GM18870 (cell line): Measurements from ENCODE around the gene TMEM200A.

Experiments
- ATAC-seq: cut with Tn5 transposase; IDR thresholded peaks from one replicate; pipeline ENCODE4 v1.9.1; 2021; ENCODE audit warnings: moderate library complexity; ENCODE audit not compliant: unreplicated experiment

Gene TMEM200A

GRCh38 chr6:130423044-130423443 lies 57.2 kb downstream of the TMEM200A start:
- ATAC-seq = no peak

GRCh38 chr6:130424710-130425109 lies 58.9 kb downstream of the TMEM200A start:
- no peak for ATAC-seq

GRCh38 chr6:130425537-130425936 lies 59.7 kb downstream of the TMEM200A start:
- ATAC-seq = no peak

- no peak for ATAC-seq
Measured at GRCh38 chr6:130426066-130426721, 60.4 kb downstream of the TMEM200A start.

GRCh38 chr6:130431346-130431852 lies 65.6 kb downstream of the TMEM200A start:
- ATAC-seq = no peak

GRCh38 chr6:130432838-130433237 lies 67.0 kb downstream of the TMEM200A start:
- no peak for ATAC-seq

GRCh38 chr6:130434174-130434873 lies 68.5 kb downstream of the TMEM200A start:
- ATAC-seq = no peak

- ATAC-seq = no peak
Measured at GRCh38 chr6:130435181-130435580, 69.4 kb downstream of the TMEM200A start.

GRCh38 chr6:130437961-130438360 lies 72.1 kb downstream of the TMEM200A start:
- ATAC-seq = no peak

GRCh38 chr6:130447374-130447773 lies 81.6 kb downstream of the TMEM200A start:
- ATAC-seq = no peak

GRCh38 chr6:130452336-130452735 lies 86.5 kb downstream of the TMEM200A start:
- no peak for ATAC-seq

- ATAC-seq = no peak
Measured at GRCh38 chr6:130453230-130453629, 87.4 kb downstream of the TMEM200A start.

GRCh38 chr6:130457605-130458004 lies 91.8 kb downstream of the TMEM200A start:
- ATAC-seq = no peak

GRCh38 chr6:130459316-130459715 lies 93.5 kb downstream of the TMEM200A start:
- no peak for ATAC-seq

GRCh38 chr6:130460934-130461333 lies 95.1 kb downstream of the TMEM200A start:
- ATAC-seq = no peak

- no peak for ATAC-seq
Measured at GRCh38 chr6:130466052-130466747, 100.4 kb downstream of the TMEM200A start.

GRCh38 chr6:130466748-130467061 lies 100.9 kb downstream of the TMEM200A start:
- no peak for ATAC-seq

GRCh38 chr6:130467146-130468050 lies 101.6 kb downstream of the TMEM200A start:
- no peak for ATAC-seq

GRCh38 chr6:130470766-130471165 lies 104.9 kb downstream of the TMEM200A start:
- ATAC-seq = no peak

- no peak for ATAC-seq
Measured at GRCh38 chr6:130473886-130474285, 108.1 kb downstream of the TMEM200A start.
